SK-N-SH treated with all-trans-retinoic acid at 6 μM for 48 hours (cell line): ENCODE results near the gene STARD3.

Source experiments
- ATAC-seq: fragments of 200-7000 bp; cut with Tn5 transposase; 3 replicates; pipeline ENCODE4 v1.9.1; 2020; ENCODE audit warnings: mild to moderate bottlenecking, moderate library complexity
- ARNTL ChIP-seq: fragments of 450-650 bp; formaldehyde crosslinking; IDR thresholded peaks from 2 replicates; pipeline ENCODE4 v1.5.0; 2020; ENCODE audit warnings: low read depth, mild to moderate bottlenecking, moderate library complexity, borderline replicate concordance
- BACH2 ChIP-seq: fragments of 250-450 bp; sonication (Bioruptor Pico); IDR thresholded peaks from 2 replicates; pipeline ENCODE4 v1.9.0; 2021; ENCODE audit warnings: mild to moderate bottlenecking, borderline replicate concordance
- CREB5 ChIP-seq: fragments of 250-450 bp; sonication (Bioruptor Pico); IDR thresholded peaks from 2 replicates; pipeline ENCODE4 v1.5.1; 2020; ENCODE audit warnings: low read depth, mild to moderate bottlenecking, moderate library complexity
- CSDC2 ChIP-seq: fragments of 250-450 bp; sonication (Bioruptor Pico); IDR thresholded peaks from 2 replicates; pipeline ENCODE4 v1.5.0; 2020; ENCODE audit warnings: mild to moderate bottlenecking, moderate library complexity
- CSRNP3 ChIP-seq: fragments of 250-450 bp; sonication (Bioruptor Pico); IDR thresholded peaks from 2 replicates; pipeline ENCODE4 v1.5.1; 2021; ENCODE audit warnings: mild to moderate bottlenecking, moderate library complexity
- ESRRG ChIP-seq: fragments of 250-450 bp; sonication (Bioruptor Pico); IDR thresholded peaks from 2 replicates; pipeline ENCODE4 v1.6.1; 2021; ENCODE audit warnings: mild to moderate bottlenecking
- GLIS3 ChIP-seq: fragments of 250-450 bp; sonication (Bioruptor Pico); IDR thresholded peaks from 2 replicates; pipeline ENCODE4 v1.5.0; 2020; ENCODE audit warnings: mild to moderate bottlenecking, moderate library complexity
- ISL1 ChIP-seq: fragments of 250-450 bp; sonication (Bioruptor Pico); IDR thresholded peaks from 2 replicates; pipeline ENCODE4 v2.1.2; 2022; ENCODE audit warnings: mild to moderate bottlenecking, moderate library complexity
- OSR1 ChIP-seq: fragments of 250-450 bp; sonication (Bioruptor Pico); IDR thresholded peaks from 2 replicates; pipeline ENCODE4 v1.8.0; 2022; ENCODE audit warnings: moderate library complexity, mild to moderate bottlenecking, inconsistent platforms
- PATZ1 ChIP-seq: fragments of 250-450 bp; sonication (Bioruptor Pico); IDR thresholded peaks from 2 replicates; pipeline ENCODE4 v1.8.0; 2020; ENCODE audit warnings: mild to moderate bottlenecking, moderate library complexity, borderline replicate concordance
- POU6F1 ChIP-seq: fragments of 250-450 bp; sonication (Bioruptor Pico); IDR thresholded peaks from 2 replicates; pipeline ENCODE4 v1.8.0; 2021; ENCODE audit warnings: low read depth, mild to moderate bottlenecking, moderate library complexity, borderline replicate concordance
- PPARA ChIP-seq: fragments of 250-450 bp; sonication (Bioruptor Pico); IDR thresholded peaks from 2 replicates; pipeline ENCODE4 v1.5.0; 2020; ENCODE audit warnings: mild to moderate bottlenecking, borderline replicate concordance
- RARB ChIP-seq: fragments of 250-450 bp; sonication (Bioruptor Pico); IDR thresholded peaks from 2 replicates; pipeline ENCODE4 v1.8.0; 2021; ENCODE audit warnings: mild to moderate bottlenecking, moderate library complexity
- SNAI2 ChIP-seq: fragments of 250-450 bp; sonication (Bioruptor Pico); IDR thresholded peaks from 2 replicates; pipeline ENCODE4 v1.5.0; 2020; ENCODE audit warnings: mild to moderate bottlenecking, moderate library complexity
- TCF4 ChIP-seq: fragments of 250-450 bp; sonication (Bioruptor Pico); IDR thresholded peaks from 2 replicates; pipeline ENCODE4 v1.8.0; 2021; ENCODE audit warnings: mild to moderate bottlenecking, moderate library complexity, borderline replicate concordance
- TOX ChIP-seq: fragments of 250-450 bp; sonication (Bioruptor Pico); IDR thresholded peaks from 2 replicates; pipeline ENCODE4 v1.8.0; 2021; ENCODE audit warnings: mild to moderate bottlenecking, moderate library complexity, borderline replicate concordance
- TSHZ2 ChIP-seq: fragments of 250-450 bp; sonication (Bioruptor Pico); IDR thresholded peaks from 2 replicates; pipeline ENCODE4 v1.5.0; 2020; ENCODE audit warnings: mild to moderate bottlenecking, moderate library complexity
- ZC3H10 ChIP-seq: fragments of 250-450 bp; sonication (Bioruptor Pico); IDR thresholded peaks from 2 replicates; pipeline ENCODE4 v1.5.1; 2021; ENCODE audit warnings: mild to moderate bottlenecking, moderate library complexity
- ZFP30 ChIP-seq: fragments of 450-650 bp; formaldehyde crosslinking; IDR thresholded peaks from 2 replicates; pipeline ENCODE4 v1.5.0; 2022; ENCODE audit warnings: mild to moderate bottlenecking, moderate library complexity
- ZNF565 ChIP-seq: fragments of 450-650 bp; formaldehyde crosslinking; conservative IDR thresholded peaks from 2 replicates; pipeline ENCODE4 v1.5.0; 2020; ENCODE audit warnings: low read depth, mild to moderate bottlenecking, moderate library complexity
- ZNF70 ChIP-seq: fragments of 450-650 bp; formaldehyde crosslinking; IDR thresholded peaks from 2 replicates; pipeline ENCODE4 v1.5.0; 2020; ENCODE audit warnings: mild to moderate bottlenecking, moderate library complexity
- ZNF8 ChIP-seq: fragments of 450-650 bp; formaldehyde crosslinking; IDR thresholded peaks from 2 replicates; pipeline ENCODE4 v1.5.0; 2020; ENCODE audit warnings: mild to moderate bottlenecking, moderate library complexity

STARD3 gene

GRCh38 chr17:39595928-39596510 is 40.9 kb upstream of the STARD3 start:
- TF ChIP-seq CSDC2 (CRISPR knock-in tag) (no peak), POU6F1 (CRISPR knock-in tag) (no peak), TCF4 (CRISPR knock-in tag) (no peak), ZNF8 (CRISPR knock-in tag) (no peak), ISL1 (CRISPR knock-in tag) (no peak), ZNF70 (CRISPR knock-in tag) (no peak), ZNF565 (CRISPR knock-in tag) (no peak), ZFP30 (CRISPR knock-in tag) (no peak), GLIS3 (no peak), OSR1 (no peak), BACH2 (CRISPR knock-in tag) (no peak), ZC3H10 (CRISPR knock-in tag) (no peak), PATZ1 (no peak), RARB (CRISPR knock-in tag) (no peak), CSRNP3 (no peak)
- TF ChIP-seq, all 23 proteins: peak for 0
- no peak for ATAC-seq

GRCh38 chr17:39596543-39597267 is 40.2 kb upstream of the STARD3 start:
- TF ChIP-seq TSHZ2 (CRISPR knock-in tag) (no peak), BACH2 (CRISPR knock-in tag) (no peak), TOX (CRISPR knock-in tag) (no peak), ZFP30 (CRISPR knock-in tag) (no peak), CREB5 (no peak), ESRRG (CRISPR knock-in tag) (no peak), SNAI2 (CRISPR knock-in tag) (no peak)
- TF ChIP-seq, all 23 proteins: peak for 0

GRCh38 chr17:39597372-39598046 is 39.4 kb upstream of the STARD3 start:
- ATAC-seq = no peak
- TF ChIP-seq ISL1 (CRISPR knock-in tag) (no peak), TOX (CRISPR knock-in tag) (no peak), ZFP30 (CRISPR knock-in tag) (no peak), ZNF565 (CRISPR knock-in tag) (no peak), GLIS3 (no peak), SNAI2 (CRISPR knock-in tag) (no peak), CSDC2 (CRISPR knock-in tag) (no peak), TCF4 (CRISPR knock-in tag) (no peak), ARNTL (no peak), BACH2 (CRISPR knock-in tag) (no peak), ZNF8 (CRISPR knock-in tag) (no peak), PPARA (CRISPR knock-in tag) (no peak), TSHZ2 (CRISPR knock-in tag) (no peak)

More at GRCh38 chr17:39596543-39597267, 40.2 kb upstream of the STARD3 start:
- ATAC-seq = no peak
